ENCODE measurements around the gene ZMYND10. TPM values are rescaled to one million over a fixed set of nuclear protein-coding genes. Genes with fewer than 3 reads are reported as not detected.

Gene ZMYND10
- total and polyA plus RNA-seq, 9 of the 15 experiments (the other 6 are each of a cell fraction or from before 2014, with no cell fraction given): 0.20 to 2.8 (median 0.70) TPM

GRCh38 chr3:50350527-50351322, 5.2 kb upstream of the ZMYND10 start, which contains the start of the genes CYB561D2 and NPRL2 (continued):
- TF ChIP-seq, protein P1, sequence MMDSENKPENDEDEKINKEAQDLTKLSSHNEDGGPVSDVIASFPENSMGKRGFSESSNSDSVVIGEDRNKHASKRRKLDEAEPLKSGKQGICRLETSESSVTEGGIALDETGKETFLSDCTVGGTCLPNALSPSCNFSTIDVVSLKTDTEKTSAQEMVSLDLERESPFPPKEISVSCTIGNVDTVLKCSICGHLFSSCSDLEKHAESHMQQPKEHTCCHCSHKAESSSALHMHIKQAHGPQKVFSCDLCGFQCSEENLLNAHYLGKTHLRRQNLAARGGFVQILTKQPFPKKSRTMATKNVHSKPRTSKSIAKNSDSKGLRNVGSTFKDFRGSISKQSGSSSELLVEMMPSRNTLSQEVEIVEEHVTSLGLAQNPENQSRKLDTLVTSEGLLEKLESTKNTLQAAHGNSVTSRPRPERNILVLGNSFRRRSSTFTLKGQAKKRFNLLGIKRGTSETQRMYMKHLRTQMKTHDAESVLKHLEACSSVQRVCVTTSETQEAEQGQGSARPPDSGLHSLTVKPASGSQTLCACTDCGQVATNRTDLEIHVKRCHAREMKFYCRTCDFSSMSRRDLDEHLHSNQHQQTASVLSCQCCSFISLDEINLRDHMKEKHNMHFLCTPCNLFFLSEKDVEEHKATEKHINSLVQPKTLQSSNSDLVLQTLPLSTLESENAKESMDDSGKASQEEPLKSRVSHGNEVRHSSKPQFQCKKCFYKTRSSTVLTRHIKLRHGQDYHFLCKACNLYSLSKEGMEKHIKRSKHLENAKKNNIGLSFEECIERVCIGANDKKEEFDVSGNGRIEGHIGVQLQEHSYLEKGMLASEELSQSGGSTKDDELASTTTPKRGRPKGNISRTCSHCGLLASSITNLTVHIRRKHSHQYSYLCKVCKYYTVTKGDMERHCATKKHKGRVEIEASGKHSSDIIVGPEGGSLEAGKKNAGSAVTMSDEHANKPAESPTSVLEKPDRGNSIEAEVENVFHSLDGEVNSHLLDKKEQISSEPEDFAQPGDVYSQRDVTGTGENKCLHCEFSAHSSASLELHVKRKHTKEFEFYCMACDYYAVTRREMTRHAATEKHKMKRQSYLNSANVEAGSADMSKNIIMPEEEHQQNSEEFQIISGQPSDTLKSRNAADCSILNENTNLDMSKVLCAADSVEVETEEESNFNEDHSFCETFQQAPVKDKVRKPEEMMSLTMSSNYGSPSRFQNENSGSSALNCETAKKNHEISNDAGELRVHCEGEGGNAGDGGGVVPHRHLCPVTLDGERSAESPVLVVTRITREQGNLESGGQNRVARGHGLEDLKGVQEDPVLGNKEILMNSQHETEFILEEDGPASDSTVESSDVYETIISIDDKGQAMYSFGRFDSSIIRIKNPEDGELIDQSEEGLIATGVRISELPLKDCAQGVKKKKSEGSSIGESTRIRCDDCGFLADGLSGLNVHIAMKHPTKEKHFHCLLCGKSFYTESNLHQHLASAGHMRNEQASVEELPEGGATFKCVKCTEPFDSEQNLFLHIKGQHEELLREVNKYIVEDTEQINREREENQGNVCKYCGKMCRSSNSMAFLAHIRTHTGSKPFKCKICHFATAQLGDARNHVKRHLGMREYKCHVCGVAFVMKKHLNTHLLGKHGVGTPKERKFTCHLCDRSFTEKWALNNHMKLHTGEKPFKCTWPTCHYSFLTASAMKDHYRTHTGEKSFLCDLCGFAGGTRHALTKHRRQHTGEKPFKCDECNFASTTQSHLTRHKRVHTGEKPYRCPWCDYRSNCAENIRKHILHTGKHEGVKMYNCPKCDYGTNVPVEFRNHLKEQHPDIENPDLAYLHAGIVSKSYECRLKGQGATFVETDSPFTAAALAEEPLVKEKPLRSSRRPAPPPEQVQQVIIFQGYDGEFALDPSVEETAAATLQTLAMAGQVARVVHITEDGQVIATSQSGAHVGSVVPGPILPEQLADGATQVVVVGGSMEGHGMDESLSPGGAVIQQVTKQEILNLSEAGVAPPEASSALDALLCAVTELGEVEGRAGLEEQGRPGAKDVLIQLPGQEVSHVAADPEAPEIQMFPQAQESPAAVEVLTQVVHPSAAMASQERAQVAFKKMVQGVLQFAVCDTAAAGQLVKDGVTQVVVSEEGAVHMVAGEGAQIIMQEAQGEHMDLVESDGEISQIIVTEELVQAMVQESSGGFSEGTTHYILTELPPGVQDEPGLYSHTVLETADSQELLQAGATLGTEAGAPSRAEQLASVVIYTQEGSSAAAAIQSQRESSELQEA (IDR thresholded peaks at IDR 0.05; ENCODE audit: low read depth): no peak
- TF ChIP-seq ATF1 (CRISPR knock-in tag; IDR thresholded peaks at IDR 0.05) (peak; percentile 36; the same call in 1 of the 2 replicates), ATF1 (tag; IDR thresholded peaks at IDR 0.05) (peak; percentile 96), ZNF140 (CRISPR knock-in tag; IDR thresholded peaks at IDR 0.05) (no peak), TAF7 (tag; IDR thresholded peaks at IDR 0.05) (no peak), SMAD2 (IDR thresholded peaks at IDR 0.05; ENCODE audit: low read depth, low read length) (no peak), IFI16 (CRISPR knock-in tag; IDR thresholded peaks at IDR 0.05) (no peak), ZNF384 (IDR thresholded peaks at IDR 0.05; ENCODE audit: low read depth, low read length) (no peak), ZNF174 (CRISPR knock-in tag; IDR thresholded peaks at IDR 0.05) (no peak), CBX5 (IDR thresholded peaks at IDR 0.05; ENCODE audit: borderline replicate concordance, low read depth) (no peak), HDGF (IDR thresholded peaks at IDR 0.05) (no peak), PHB (CRISPR knock-in tag; IDR thresholded peaks at IDR 0.05) (no peak), DPF2 (IDR thresholded peaks at IDR 0.05) (no peak), NR2F6 (CRISPR knock-in tag; IDR thresholded peaks at IDR 0.05) (no peak), TBP (optimal IDR thresholded peaks at IDR 0.05; ENCODE audit: low read depth, low read length) (peak; percentile 46), GTF2A2 (tag; IDR thresholded peaks at IDR 0.05) (no peak), SMARCC2 (IDR thresholded peaks at IDR 0.05; ENCODE audit: low read depth) (no peak), TAF15 (IDR thresholded peaks at IDR 0.05; ENCODE audit: low read depth, low read length) (no peak)
- TF ChIP-seq, protein P2, sequence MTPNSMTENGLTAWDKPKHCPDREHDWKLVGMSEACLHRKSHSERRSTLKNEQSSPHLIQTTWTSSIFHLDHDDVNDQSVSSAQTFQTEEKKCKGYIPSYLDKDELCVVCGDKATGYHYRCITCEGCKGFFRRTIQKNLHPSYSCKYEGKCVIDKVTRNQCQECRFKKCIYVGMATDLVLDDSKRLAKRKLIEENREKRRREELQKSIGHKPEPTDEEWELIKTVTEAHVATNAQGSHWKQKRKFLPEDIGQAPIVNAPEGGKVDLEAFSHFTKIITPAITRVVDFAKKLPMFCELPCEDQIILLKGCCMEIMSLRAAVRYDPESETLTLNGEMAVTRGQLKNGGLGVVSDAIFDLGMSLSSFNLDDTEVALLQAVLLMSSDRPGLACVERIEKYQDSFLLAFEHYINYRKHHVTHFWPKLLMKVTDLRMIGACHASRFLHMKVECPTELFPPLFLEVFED (CRISPR knock-in tag; conservative IDR thresholded peaks at IDR 0.05): no peak
- TF ChIP-seq, protein P3, sequence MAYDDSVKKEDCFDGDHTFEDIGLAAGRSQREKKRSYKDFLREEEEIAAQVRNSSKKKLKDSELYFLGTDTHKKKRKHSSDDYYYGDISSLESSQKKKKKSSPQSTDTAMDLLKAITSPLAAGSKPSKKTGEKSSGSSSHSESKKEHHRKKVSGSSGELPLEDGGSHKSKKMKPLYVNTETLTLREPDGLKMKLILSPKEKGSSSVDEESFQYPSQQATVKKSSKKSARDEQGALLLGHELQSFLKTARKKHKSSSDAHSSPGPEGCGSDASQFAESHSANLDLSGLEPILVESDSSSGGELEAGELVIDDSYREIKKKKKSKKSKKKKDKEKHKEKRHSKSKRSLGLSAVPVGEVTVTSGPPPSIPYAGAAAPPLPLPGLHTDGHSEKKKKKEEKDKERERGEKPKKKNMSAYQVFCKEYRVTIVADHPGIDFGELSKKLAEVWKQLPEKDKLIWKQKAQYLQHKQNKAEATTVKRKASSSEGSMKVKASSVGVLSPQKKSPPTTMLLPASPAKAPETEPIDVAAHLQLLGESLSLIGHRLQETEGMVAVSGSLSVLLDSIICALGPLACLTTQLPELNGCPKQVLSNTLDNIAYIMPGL (CRISPR knock-in tag; IDR thresholded peaks at IDR 0.05): no peak

Data from K562 (cell line).